Measurements from ENCODE around the gene SPATA31E1.

Gene SPATA31E1

GRCh38 chr9:87873607-87874303 is 8.9 kb upstream of the SPATA31E1 start:
- H3K36me3 ChIP-seq (ENCODE audit: control insufficient read depth, insufficient read depth, low read length) = no peaks in the 10 kb centered on the region
- peaks cover 3% of the 10 kb centered on the region for H3K4me1 ChIP-seq (ENCODE audit: control insufficient read depth, insufficient read depth, low read length)
- no peak overlapping the region for H3K27ac ChIP-seq (ENCODE audit: insufficient read depth, low read depth, low read length, poor library complexity, severe bottlenecking)
- H3K27me3 ChIP-seq (ENCODE audit: control insufficient read depth, insufficient read depth, low read length, poor library complexity, severe bottlenecking) = no peaks in the 10 kb centered on the region
- H3K9me3 ChIP-seq (ENCODE audit: control insufficient read depth, low read length) = no peaks in the 10 kb centered on the region
- WGBS, 2 experiments = 92 to 98% methylated on average over 5 of the region's 5 CpGs
- no peak overlapping the region for H3K4me3 ChIP-seq (ENCODE audit: insufficient read depth, low read depth, low read length)

GRCh38 chr9:87874304-87874623 is 8.4 kb upstream of the SPATA31E1 start:
- Histone ChIP-seq H3K27me3 (ENCODE audit: control insufficient read depth, insufficient read depth, low read length, poor library complexity, severe bottlenecking) (no peaks in the 10 kb centered on the region), H3K4me1 (ENCODE audit: control insufficient read depth, insufficient read depth, low read length) (peaks cover 3% of the 10 kb centered on the region), H3K4me3 (ENCODE audit: insufficient read depth, low read depth, low read length) (no peak overlapping the region), H3K36me3 (ENCODE audit: control insufficient read depth, insufficient read depth, low read length) (no peaks in the 10 kb centered on the region), H3K9me3 (ENCODE audit: control insufficient read depth, low read length) (no peaks in the 10 kb centered on the region), H3K27ac (ENCODE audit: insufficient read depth, low read depth, low read length, poor library complexity, severe bottlenecking) (no peak overlapping the region)
- 91 to 94% methylated on average over 7 of the region's 7 CpGs for WGBS, 2 experiments

GRCh38 chr9:87875060-87875459 is 7.6 kb upstream of the SPATA31E1 start:
- no peaks in the 10 kb centered on the region for H3K27me3 ChIP-seq (ENCODE audit: control insufficient read depth, insufficient read depth, low read length, poor library complexity, severe bottlenecking)
- H3K27ac ChIP-seq (ENCODE audit: insufficient read depth, low read depth, low read length, poor library complexity, severe bottlenecking) = no peak overlapping the region
- no peaks in the 10 kb centered on the region for H3K9me3 ChIP-seq (ENCODE audit: control insufficient read depth, low read length)
- peaks cover 3% of the 10 kb centered on the region for H3K4me1 ChIP-seq (ENCODE audit: control insufficient read depth, insufficient read depth, low read length)
- H3K36me3 ChIP-seq (ENCODE audit: control insufficient read depth, insufficient read depth, low read length) = no peaks in the 10 kb centered on the region
- no peak overlapping the region for H3K4me3 ChIP-seq (ENCODE audit: insufficient read depth, low read depth, low read length)

GRCh38 chr9:87875831-87876545 is 6.7 kb upstream of the SPATA31E1 start:
- H3K4me1 ChIP-seq (ENCODE audit: control insufficient read depth, insufficient read depth, low read length) = peaks cover 3% of the 10 kb centered on the region
- H3K9me3 ChIP-seq (ENCODE audit: control insufficient read depth, low read length) = no peaks in the 10 kb centered on the region
- H3K27ac ChIP-seq (ENCODE audit: insufficient read depth, low read depth, low read length, poor library complexity, severe bottlenecking) = no peak overlapping the region
- 63 to 68% methylated on average over 5 of the region's 5 CpGs for WGBS, 2 experiments
- no peaks in the 10 kb centered on the region for H3K27me3 ChIP-seq (ENCODE audit: control insufficient read depth, insufficient read depth, low read length, poor library complexity, severe bottlenecking)
- H3K36me3 ChIP-seq (ENCODE audit: control insufficient read depth, insufficient read depth, low read length) = no peaks in the 10 kb centered on the region
- no peak overlapping the region for H3K4me3 ChIP-seq (ENCODE audit: insufficient read depth, low read depth, low read length)

GRCh38 chr9:87876708-87877107 is 6.0 kb upstream of the SPATA31E1 start:
- Histone ChIP-seq H3K9me3 (ENCODE audit: control insufficient read depth, low read length) (no peaks in the 10 kb centered on the region), H3K36me3 (ENCODE audit: control insufficient read depth, insufficient read depth, low read length) (no peaks in the 10 kb centered on the region), H3K4me3 (ENCODE audit: insufficient read depth, low read depth, low read length) (no peak overlapping the region), H3K4me1 (ENCODE audit: control insufficient read depth, insufficient read depth, low read length) (peaks cover 3% of the 10 kb centered on the region), H3K27me3 (ENCODE audit: control insufficient read depth, insufficient read depth, low read length, poor library complexity, severe bottlenecking) (no peaks in the 10 kb centered on the region), H3K27ac (ENCODE audit: insufficient read depth, low read depth, low read length, poor library complexity, severe bottlenecking) (no peak overlapping the region)
- WGBS, 2 experiments = 93 to 94% methylated on average over 5 of the region's 5 CpGs

- 80% methylated on average over 1 of the region's 1 CpG; no CpG with 5 or more reads in 1 of the 2 experiments for WGBS, 2 experiments
- H3K4me1 ChIP-seq (ENCODE audit: control insufficient read depth, insufficient read depth, low read length) = peaks cover 5% of the 10 kb centered on the region
- no peaks in the 10 kb centered on the region for H3K27me3 ChIP-seq (ENCODE audit: control insufficient read depth, insufficient read depth, low read length, poor library complexity, severe bottlenecking)
- H3K27ac ChIP-seq (ENCODE audit: insufficient read depth, low read depth, low read length, poor library complexity, severe bottlenecking) = no peak overlapping the region
- no peak overlapping the region for H3K4me3 ChIP-seq (ENCODE audit: insufficient read depth, low read depth, low read length)
- H3K9me3 ChIP-seq (ENCODE audit: control insufficient read depth, low read length) = no peaks in the 10 kb centered on the region
- no peaks in the 10 kb centered on the region for H3K36me3 ChIP-seq (ENCODE audit: control insufficient read depth, insufficient read depth, low read length)
Observed at GRCh38 chr9:87878989-87879511, 3.6 kb upstream of the SPATA31E1 start.

- H3K27me3 ChIP-seq (ENCODE audit: control insufficient read depth, insufficient read depth, low read length, poor library complexity, severe bottlenecking) = no peaks in the 10 kb centered on the region
- no peak overlapping the region for H3K4me3 ChIP-seq (ENCODE audit: insufficient read depth, low read depth, low read length)
- WGBS, 2 experiments = 83 to 84% methylated on average over 8 of the region's 8 CpGs
- no peaks in the 10 kb centered on the region for H3K36me3 ChIP-seq (ENCODE audit: control insufficient read depth, insufficient read depth, low read length)
- peaks cover 5% of the 10 kb centered on the region for H3K4me1 ChIP-seq (ENCODE audit: control insufficient read depth, insufficient read depth, low read length)
- H3K27ac ChIP-seq (ENCODE audit: insufficient read depth, low read depth, low read length, poor library complexity, severe bottlenecking) = no peak overlapping the region
- no peaks in the 10 kb centered on the region for H3K9me3 ChIP-seq (ENCODE audit: control insufficient read depth, low read length)
Observed at GRCh38 chr9:87880116-87880515, 2.6 kb upstream of the SPATA31E1 start.

- Histone ChIP-seq H3K27ac (ENCODE audit: insufficient read depth, low read depth, low read length, poor library complexity, severe bottlenecking) (no peak overlapping the region), H3K27me3 (ENCODE audit: control insufficient read depth, insufficient read depth, low read length, poor library complexity, severe bottlenecking) (no peaks in the 10 kb centered on the region), H3K4me1 (ENCODE audit: control insufficient read depth, insufficient read depth, low read length) (peaks cover 5% of the 10 kb centered on the region), H3K9me3 (ENCODE audit: control insufficient read depth, low read length) (no peaks in the 10 kb centered on the region), H3K4me3 (ENCODE audit: insufficient read depth, low read depth, low read length) (no peak overlapping the region), H3K36me3 (ENCODE audit: control insufficient read depth, insufficient read depth, low read length) (no peaks in the 10 kb centered on the region)
- 90 to 95% methylated on average over 6 of the region's 6 CpGs for WGBS, 2 experiments
Observed at GRCh38 chr9:87880683-87881082, 2.0 kb upstream of the SPATA31E1 start.

- Histone ChIP-seq H3K27me3 (ENCODE audit: control insufficient read depth, insufficient read depth, low read length, poor library complexity, severe bottlenecking) (no peaks in the 10 kb centered on the region), H3K36me3 (ENCODE audit: control insufficient read depth, insufficient read depth, low read length) (no peaks in the 10 kb centered on the region), H3K27ac (ENCODE audit: insufficient read depth, low read depth, low read length, poor library complexity, severe bottlenecking) (no peak overlapping the region), H3K9me3 (ENCODE audit: control insufficient read depth, low read length) (no peaks in the 10 kb centered on the region), H3K4me1 (ENCODE audit: control insufficient read depth, insufficient read depth, low read length) (peaks cover 5% of the 10 kb centered on the region), H3K4me3 (ENCODE audit: insufficient read depth, low read depth, low read length) (no peak overlapping the region)
- WGBS, 2 experiments = 87 to 89% methylated on average over 6 of the region's 6 CpGs
Observed at GRCh38 chr9:87883274-87883673, 597 bp downstream of the SPATA31E1 start.

- Histone ChIP-seq H3K4me1 (ENCODE audit: control insufficient read depth, insufficient read depth, low read length) (peaks cover 5% of the 10 kb centered on the region), H3K36me3 (ENCODE audit: control insufficient read depth, insufficient read depth, low read length) (no peaks in the 10 kb centered on the region), H3K27ac (ENCODE audit: insufficient read depth, low read depth, low read length, poor library complexity, severe bottlenecking) (no peak overlapping the region), H3K4me3 (ENCODE audit: insufficient read depth, low read depth, low read length) (no peak overlapping the region), H3K27me3 (ENCODE audit: control insufficient read depth, insufficient read depth, low read length, poor library complexity, severe bottlenecking) (no peaks in the 10 kb centered on the region), H3K9me3 (ENCODE audit: control insufficient read depth, low read length) (no peaks in the 10 kb centered on the region)
- 78 to 79% methylated on average over 8 of the region's 8 CpGs for WGBS, 2 experiments
Observed at GRCh38 chr9:87883990-87884389, 1.3 kb downstream of the SPATA31E1 start.

Data from ectodermal cell (in vitro differentiated cells).